Stimulated activated naive B cell treated with anti-CD40 and anti-IgM and Interleukin-4, amounts not matched to agents 10 μg/mL and 1 μg/mL and 100 μg/mL, for 72 hours (primary cell): ENCODE results near the gene CAMK2N2.

Experiments
- ATAC-seq, 2 donors: fragments of 150-1000 bp; cut with Tn5 transposase; replicated peaks; 2 replicates each; pipeline ENCODE4 v1.10.0; 2021; ENCODE audit warnings: moderate library complexity in 1 of 2
- DNase-seq: peaks from one replicate; pipeline ENCODE4 v3.0.0; 2021
- H3K27ac Mint-ChIP-seq: one replicate; pipeline ENCODE4 v1.8.0; 2022; ENCODE audit warnings: mild to moderate bottlenecking, mixed read lengths
- H3K27me3 Mint-ChIP-seq, 2 donors: one replicate each; pipeline ENCODE4 v1.8.0; 2022; ENCODE audit warnings: mixed read lengths in 2 of 2
- H3K36me3 Mint-ChIP-seq, 2 donors: one replicate each; pipeline ENCODE4 v1.8.0; 2022; ENCODE audit warnings: mixed read lengths in 2 of 2, mild to moderate bottlenecking in 1 of 2
- H3K4me1 Mint-ChIP-seq, 2 donors: one replicate each; pipeline ENCODE4 v1.8.0; 2022; ENCODE audit warnings: mixed read lengths in 2 of 2, mild to moderate bottlenecking in 1 of 2
- H3K4me3 Mint-ChIP-seq, 2 donors: one replicate each; pipeline ENCODE4 v1.8.0; 2022; ENCODE audit warnings: mild to moderate bottlenecking in 2 of 2, mixed read lengths in 2 of 2, moderate library complexity in 1 of 2
- H3K9me3 Mint-ChIP-seq, 2 donors: one replicate each; pipeline ENCODE4 v1.8.0; 2022; ENCODE audit warnings: mixed read lengths in 2 of 2, mild to moderate bottlenecking in 1 of 2

The CAMK2N2 gene

GRCh38 chr3:184261270-184261853 is at the start of gene CAMK2N2:
Gene CAMK2N2, minus strand, starts transcription at chr3:184261553. Its CDS starts 268 bp downstream, at chr3:184261285.
- H3K9me3 Mint-ChIP-seq = no peaks in the 10 kb centered on the region
- H3K4me3 Mint-ChIP-seq = peak within 1 kb of the TSS; percentile 67 to 72
- H3K27me3 Mint-ChIP-seq = peaks cover 42 to 65% of the 10 kb centered on the region in 2 donors
- peaks cover 9 to 22% of the 10 kb centered on the region in 2 donors for H3K36me3 Mint-ChIP-seq
- no peak for DNase-seq
- peak; percentile 63 to 65 for ATAC-seq
- H3K27ac Mint-ChIP-seq = peak within 1 kb of the TSS; percentile 83
- H3K4me1 Mint-ChIP-seq = peaks cover 17 to 18% of the 10 kb centered on the region in 2 donors

DNA sequence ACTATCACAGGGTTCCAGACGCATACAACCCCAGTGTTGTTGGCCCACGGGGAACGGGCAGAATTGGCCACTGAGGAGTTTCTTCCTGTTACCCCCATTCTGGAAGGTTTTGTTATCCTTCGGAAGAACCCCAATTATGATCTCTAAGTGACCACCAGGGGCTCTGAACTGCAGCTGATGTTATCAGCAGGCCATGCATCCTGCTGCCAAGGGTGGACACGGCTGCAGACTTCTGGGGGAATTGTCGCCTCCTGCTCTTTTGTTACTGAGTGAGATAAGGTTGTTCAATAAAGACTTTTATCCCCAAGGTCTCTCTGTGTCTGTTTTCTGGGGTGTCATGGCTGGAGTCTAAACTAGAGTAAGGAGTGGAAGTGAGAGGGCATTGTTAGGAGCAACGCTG is 47.4 kb upstream of the CAMK2N2 start:
- DNase-seq = no peak
- Mint-ChIP-seq H3K9me3 (no peaks in the 10 kb centered on the region), H3K4me3 (no peak overlapping the region), H3K27me3 (no peaks in the 10 kb centered on the region), H3K36me3 (peaks cover 43 to 50% of the 10 kb centered on the region in 2 donors), H3K4me1 (peaks cover 2 to 16% of the 10 kb centered on the region in 2 donors), H3K27ac (peak overlapping the region; percentile 56)
- ATAC-seq = no peak

DNA sequence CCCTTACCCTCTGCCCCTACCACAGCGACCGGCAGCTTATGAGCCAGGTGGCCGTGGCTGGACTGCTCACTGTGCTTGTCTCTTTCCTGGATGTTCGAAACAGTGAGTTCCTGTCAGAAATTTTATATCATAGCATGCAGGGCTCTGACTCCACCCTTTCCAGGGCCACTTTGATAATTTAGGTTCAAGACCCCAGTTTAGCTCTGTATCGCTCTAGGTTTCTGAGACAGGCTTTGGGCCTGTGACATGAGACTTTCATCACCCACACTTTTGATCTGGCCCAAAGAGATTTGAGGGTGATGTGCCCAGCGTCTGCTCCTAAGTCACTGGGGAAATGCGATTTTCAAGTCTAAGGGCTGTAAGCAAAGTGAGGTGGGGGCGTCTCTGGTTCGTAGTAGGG is 46.6 kb upstream of the CAMK2N2 start:
- Mint-ChIP-seq H3K4me3 (no peak overlapping the region), H3K9me3 (no peaks in the 10 kb centered on the region), H3K4me1 (peaks cover 2 to 16% of the 10 kb centered on the region in 2 donors), H3K27ac (no peak overlapping the region), H3K36me3 (peaks cover 43 to 52% of the 10 kb centered on the region in 2 donors), H3K27me3 (no peaks in the 10 kb centered on the region)
- ATAC-seq = no peak
- no peak for DNase-seq

DNA sequence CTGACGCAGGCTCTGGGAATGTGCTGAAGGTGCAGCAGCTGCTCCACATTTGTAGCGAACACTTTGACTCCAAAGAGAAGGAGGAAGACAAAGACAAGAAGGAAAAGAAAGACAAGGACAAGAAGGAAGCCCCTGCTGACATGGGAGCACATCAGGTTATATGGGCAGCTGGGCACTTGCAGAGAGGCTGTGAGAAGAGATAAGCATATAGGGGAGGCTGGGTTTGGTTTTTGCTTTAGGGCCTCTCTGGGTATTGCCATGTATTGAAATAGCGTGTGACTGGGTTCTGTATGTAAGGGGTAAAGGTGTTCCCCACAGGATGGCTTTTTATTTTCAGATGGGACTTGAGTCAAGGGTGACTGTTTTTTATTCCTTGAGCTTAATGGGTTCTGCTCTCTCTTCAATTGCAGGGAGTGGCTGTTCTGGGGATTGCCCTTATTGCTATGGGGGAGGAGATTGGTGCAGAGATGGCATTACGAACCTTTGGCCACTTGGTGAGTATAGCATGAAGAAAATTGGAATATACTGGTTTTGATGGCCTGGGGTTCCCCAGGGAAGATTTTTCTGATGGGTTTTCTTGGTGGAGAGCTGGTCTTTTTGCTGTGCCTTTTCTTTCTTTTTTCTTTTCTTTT is 45.1 kb upstream of the CAMK2N2 start:
- no peak overlapping the region for H3K4me3 Mint-ChIP-seq
- H3K36me3 Mint-ChIP-seq = peaks cover 45 to 60% of the 10 kb centered on the region in 2 donors
- DNase-seq = no peak
- ATAC-seq = no peak
- peak overlapping the region; percentile 11 for H3K27ac Mint-ChIP-seq
- peaks cover 2 to 20% of the 10 kb centered on the region in 2 donors for H3K4me1 Mint-ChIP-seq
- no peaks in the 10 kb centered on the region for H3K27me3 Mint-ChIP-seq
- no peaks in the 10 kb centered on the region for H3K9me3 Mint-ChIP-seq

DNA sequence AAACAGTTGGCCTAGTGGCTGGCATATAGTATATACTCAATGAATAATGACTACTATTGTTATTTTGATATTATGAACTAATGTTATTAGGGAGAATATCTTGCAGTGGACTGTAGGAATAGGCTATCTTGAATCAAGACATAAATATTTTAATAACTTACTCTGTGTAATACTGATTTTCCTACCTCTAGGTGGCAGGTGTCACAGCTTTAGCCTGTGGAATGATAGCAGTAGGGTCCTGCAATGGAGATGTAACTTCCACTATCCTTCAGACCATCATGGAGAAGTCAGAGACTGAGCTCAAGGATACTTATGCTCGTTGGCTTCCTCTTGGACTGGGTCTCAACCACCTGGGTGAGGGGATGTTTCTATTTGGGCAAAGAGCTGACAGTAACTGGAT is 44.2 kb upstream of the CAMK2N2 start:
- peaks cover 2 to 25% of the 10 kb centered on the region in 2 donors for H3K4me1 Mint-ChIP-seq
- H3K4me3 Mint-ChIP-seq = no peak overlapping the region
- no peaks in the 10 kb centered on the region for H3K27me3 Mint-ChIP-seq
- ATAC-seq (peak in 1 of 2 donors; percentile 48), DNase-seq (no peak)
- H3K27ac Mint-ChIP-seq = no peak overlapping the region
- H3K36me3 Mint-ChIP-seq = peaks cover 50 to 65% of the 10 kb centered on the region in 2 donors
- H3K9me3 Mint-ChIP-seq = no peaks in the 10 kb centered on the region

DNA sequence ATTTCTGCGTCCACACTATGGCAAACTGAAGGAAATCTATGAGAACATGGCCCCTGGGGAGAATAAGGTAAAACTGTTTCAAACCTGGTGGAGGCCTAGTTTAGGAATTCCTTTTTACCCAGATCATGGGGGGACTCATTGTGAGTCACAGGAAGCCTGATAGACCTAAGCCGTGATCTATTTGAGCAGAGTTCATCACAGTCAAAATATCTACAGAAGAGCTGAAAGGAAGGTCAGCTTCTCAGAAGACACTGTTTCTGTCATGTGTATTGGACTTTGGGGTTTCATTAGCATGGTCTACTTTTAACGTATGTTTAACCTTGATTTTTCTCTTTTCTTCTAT is 39.0 kb upstream of the CAMK2N2 start:
- Mint-ChIP-seq H3K36me3 (peaks cover 20 to 30% of the 10 kb centered on the region in 2 donors), H3K27ac (no peak overlapping the region), H3K27me3 (no peaks in the 10 kb centered on the region), H3K9me3 (no peaks in the 10 kb centered on the region), H3K4me1 (peaks cover 14 to 24% of the 10 kb centered on the region in 2 donors), H3K4me3 (peak overlapping the region; percentile 90 to 97)
- DNase-seq = no peak
- no peak for ATAC-seq

DNA sequence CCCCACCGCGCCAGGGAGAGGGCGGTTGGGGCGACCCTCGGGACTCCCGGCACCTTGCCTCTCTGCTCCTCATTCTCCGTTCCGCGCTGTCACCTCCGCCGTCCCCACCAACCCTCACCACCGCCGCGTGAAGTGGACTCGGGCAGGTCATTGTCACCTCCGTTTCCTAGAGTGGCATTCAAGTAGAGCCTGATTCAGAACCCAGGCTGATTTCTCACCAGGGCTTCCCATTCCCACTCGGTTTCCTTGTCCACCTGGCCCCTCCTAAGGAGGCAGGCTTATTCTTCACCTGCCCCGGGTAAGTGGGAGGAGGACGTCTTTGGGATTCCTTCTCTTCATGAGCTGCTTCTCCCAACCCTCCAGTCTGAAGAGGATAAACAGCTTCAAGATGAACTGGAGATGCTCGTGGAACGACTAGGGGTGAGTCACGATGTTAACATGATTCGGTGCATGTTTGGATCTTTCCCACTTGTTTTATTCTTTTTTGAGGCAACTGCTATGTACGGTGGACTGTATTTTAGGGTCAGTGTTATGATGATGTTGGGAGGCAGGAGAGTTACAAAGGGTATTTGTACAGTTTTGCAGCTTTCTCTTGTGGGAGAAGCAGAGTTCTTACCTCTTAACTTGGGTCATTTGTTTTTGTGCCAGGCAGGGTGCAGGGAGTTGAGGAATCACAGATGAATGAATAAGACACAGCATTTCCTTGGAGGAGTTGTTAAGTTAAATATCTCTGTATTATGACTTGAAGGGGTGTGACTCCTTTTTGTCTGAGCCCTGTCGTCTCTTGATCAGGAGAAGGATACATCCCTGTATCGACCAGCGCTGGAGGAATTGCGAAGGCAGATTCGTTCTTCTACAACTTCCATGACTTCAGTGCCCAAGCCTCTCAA is 38.4 kb upstream of the CAMK2N2 start:
- ATAC-seq (no peak), DNase-seq (no peak)
- no peaks in the 10 kb centered on the region for H3K9me3 Mint-ChIP-seq
- H3K36me3 Mint-ChIP-seq = peaks cover 20 to 30% of the 10 kb centered on the region in 2 donors
- no peaks in the 10 kb centered on the region for H3K27me3 Mint-ChIP-seq
- peak overlapping the region; percentile 88 for H3K27ac Mint-ChIP-seq
- H3K4me1 Mint-ChIP-seq = peaks cover 14 to 24% of the 10 kb centered on the region in 2 donors
- H3K4me3 Mint-ChIP-seq = peak overlapping the region; percentile 90 to 97

DNA sequence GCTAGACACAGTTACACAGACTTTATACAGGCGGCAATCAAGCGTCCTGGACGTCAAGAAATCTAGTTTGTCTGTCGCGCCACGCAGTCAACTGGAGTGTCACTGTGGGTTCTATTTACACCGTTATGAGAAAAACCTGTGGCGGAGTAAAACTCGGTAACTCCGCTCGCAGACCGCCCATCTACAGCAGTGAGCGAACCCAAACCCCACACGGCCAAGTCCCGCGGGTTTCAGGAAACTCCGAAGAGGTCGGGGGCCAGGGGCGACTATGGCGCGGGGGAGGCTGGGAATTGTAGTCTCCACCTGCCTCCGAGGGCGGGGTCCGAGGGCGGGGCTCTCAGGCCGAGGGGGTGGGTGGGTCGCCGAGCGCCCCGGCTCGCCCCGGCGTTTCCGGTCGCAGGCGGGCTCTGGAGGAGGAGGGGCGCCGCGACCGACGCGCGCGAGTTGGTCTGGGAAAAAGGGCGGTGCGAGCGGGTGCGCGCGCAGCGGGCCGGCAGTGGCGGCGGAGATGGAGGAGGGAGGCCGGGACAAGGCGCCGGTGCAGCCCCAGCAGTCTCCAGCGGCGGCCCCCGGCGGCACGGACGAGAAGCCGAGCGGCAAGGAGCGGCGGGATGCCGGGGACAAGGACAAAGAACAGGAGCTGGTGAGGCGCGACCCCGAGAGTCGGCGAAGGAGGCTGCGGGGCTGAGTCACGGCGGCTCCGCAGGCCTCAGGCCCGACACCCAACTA is 37.6 kb upstream of the CAMK2N2 start, which contains the start of gene PSMD2:
Gene PSMD2, plus strand, starts transcription at position 483 of the 729 bp plus-strand sequence. Its CDS starts 26 bp downstream, at position 509.
- peaks cover 14 to 24% of the 10 kb centered on the region in 2 donors for H3K36me3 Mint-ChIP-seq
- H3K9me3 Mint-ChIP-seq = no peaks in the 10 kb centered on the region

GRCh38 chr3:184296616-184297015 is 35.3 kb upstream of the CAMK2N2 start:
- H3K9me3 Mint-ChIP-seq = no peaks in the 10 kb centered on the region
- no peak for DNase-seq
- H3K27ac Mint-ChIP-seq = no peak overlapping the region
- peaks cover 5 to 10% of the 10 kb centered on the region in 2 donors for H3K27me3 Mint-ChIP-seq
- no peak for ATAC-seq
- H3K4me1 Mint-ChIP-seq = peaks cover 13 to 22% of the 10 kb centered on the region in 2 donors
- H3K36me3 Mint-ChIP-seq = peaks cover 13 to 14% of the 10 kb centered on the region in 2 donors
- no peak overlapping the region for H3K4me3 Mint-ChIP-seq

More for the DNA sequence above, 37.6 kb upstream of the CAMK2N2 start, which contains the start of gene PSMD2:
- H3K27me3 Mint-ChIP-seq = no peaks in the 10 kb centered on the region
- ATAC-seq = peak; percentile 97 to 98
- peak within 1 kb of the TSS; percentile 88 for H3K27ac Mint-ChIP-seq
- H3K4me3 Mint-ChIP-seq = peak within 1 kb of the TSS; percentile 90 to 97
- peaks cover 13 to 24% of the 10 kb centered on the region in 2 donors for H3K4me1 Mint-ChIP-seq
- peak; percentile 94 for DNase-seq

DNA sequence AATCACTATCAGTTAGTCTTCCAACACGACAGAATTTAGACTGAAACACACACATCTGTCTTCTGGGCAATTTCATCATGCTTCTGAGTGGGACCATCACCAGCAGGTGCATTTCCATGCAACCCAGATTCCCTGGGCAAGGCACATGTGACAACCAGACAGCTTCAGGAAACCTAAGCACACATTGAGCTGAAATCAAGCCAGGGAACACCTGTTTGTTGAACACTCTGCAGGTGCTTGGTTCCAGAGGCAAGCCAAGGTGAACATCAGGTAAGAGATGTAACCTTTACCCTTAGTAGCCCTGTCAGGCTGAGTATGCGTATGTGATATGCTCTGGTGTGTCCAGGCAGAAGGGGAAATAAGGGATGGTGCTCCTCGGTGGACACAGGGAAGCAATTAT is 34.4 kb upstream of the CAMK2N2 start:
- Mint-ChIP-seq H3K4me1 (peaks cover 13 to 17% of the 10 kb centered on the region in 2 donors), H3K4me3 (no peak overlapping the region), H3K36me3 (peaks cover 9% of the 10 kb centered on the region in 2 donors), H3K27me3 (peaks cover 9 to 10% of the 10 kb centered on the region in 2 donors), H3K9me3 (no peaks in the 10 kb centered on the region), H3K27ac (no peak overlapping the region)
- DNase-seq (no peak), ATAC-seq (no peak)

DNA sequence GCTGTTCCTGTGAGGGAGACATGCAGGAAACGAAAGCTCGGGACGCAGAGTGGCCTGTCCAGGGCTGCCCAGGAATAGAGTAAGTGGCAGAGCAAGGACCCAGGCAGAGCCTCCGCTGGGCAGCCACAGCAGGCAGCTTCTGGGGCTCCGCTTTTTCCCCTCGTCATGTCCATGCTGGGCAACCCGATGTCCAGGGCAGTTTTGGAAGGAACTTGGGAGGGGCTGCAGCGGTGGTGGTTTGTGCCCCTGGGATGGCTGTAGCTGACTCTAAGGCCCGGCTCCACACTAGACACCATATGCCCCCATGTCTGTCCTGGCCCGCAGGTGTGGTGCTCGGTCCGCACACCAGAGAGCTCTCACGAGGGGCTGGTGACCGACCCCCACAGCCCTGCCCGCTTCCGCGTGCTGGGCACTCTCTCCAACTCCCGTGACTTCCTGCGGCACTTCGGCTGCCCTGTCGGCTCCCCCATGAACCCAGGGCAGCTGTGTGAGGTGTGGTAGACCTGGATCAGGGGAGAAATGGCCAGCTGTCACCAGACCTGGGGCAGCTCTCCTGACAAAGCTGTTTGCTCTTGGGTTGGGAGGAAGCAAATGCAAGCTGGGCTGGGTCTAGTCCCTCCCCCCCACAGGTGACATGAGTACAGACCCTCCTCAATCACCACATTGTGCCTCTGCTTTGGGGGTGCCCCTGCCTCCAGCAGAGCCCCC is 30.5 kb upstream of the CAMK2N2 start:
- ATAC-seq (no peak), DNase-seq (no peak)
- Mint-ChIP-seq H3K36me3 (no peaks in the 10 kb centered on the region), H3K27ac (no peak overlapping the region), H3K4me1 (peaks cover 0 to 6% of the 10 kb centered on the region in 2 donors), H3K4me3 (no peak overlapping the region), H3K9me3 (no peaks in the 10 kb centered on the region), H3K27me3 (peaks cover 13 to 22% of the 10 kb centered on the region in 2 donors)

DNA sequence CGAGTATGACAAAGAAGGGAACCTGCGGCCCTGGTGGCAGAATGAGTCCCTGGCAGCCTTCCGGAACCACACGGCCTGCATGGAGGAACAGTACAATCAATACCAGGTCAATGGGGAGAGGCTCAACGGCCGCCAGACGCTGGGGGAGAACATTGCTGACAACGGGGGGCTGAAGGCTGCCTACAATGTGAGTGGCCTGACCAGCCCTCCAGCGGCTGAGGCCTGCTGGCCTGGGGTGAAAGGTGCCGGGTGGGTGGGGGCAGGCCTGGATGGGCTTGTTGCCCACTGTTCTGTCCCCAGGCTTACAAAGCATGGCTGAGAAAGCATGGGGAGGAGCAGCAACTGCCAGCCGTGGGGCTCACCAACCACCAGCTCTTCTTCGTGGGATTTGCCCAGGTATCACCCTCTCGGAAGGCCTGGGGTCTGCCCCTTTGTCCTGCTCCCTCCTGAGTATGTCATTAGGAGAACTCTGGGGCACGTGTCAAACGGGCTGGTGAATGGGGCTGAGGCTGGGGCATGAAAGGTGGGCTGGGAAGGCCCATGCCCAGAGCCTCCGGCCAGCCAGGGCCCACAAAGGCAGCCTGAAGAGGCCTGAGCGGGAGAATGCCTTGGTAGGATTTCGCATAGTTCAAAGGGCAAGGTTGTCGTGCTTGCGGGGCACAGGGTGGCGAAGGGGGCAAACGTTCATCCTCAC is 29.8 kb upstream of the CAMK2N2 start:
- Mint-ChIP-seq H3K27me3 (peaks cover 16 to 29% of the 10 kb centered on the region in 2 donors), H3K27ac (peak overlapping the region; percentile 9), H3K4me3 (no peak overlapping the region), H3K36me3 (no peaks in the 10 kb centered on the region), H3K4me1 (peaks cover 0 to 6% of the 10 kb centered on the region in 2 donors), H3K9me3 (no peaks in the 10 kb centered on the region)
- ATAC-seq (no peak), DNase-seq (no peak)

GRCh38 chr3:184290331-184290730 is 29.0 kb upstream of the CAMK2N2 start:
- H3K36me3 Mint-ChIP-seq = no peaks in the 10 kb centered on the region
- no peak overlapping the region for H3K27ac Mint-ChIP-seq
- H3K9me3 Mint-ChIP-seq = no peaks in the 10 kb centered on the region
- ATAC-seq (no peak), DNase-seq (no peak)
- H3K27me3 Mint-ChIP-seq = peaks cover 24 to 37% of the 10 kb centered on the region in 2 donors
- no peak overlapping the region for H3K4me3 Mint-ChIP-seq
- peaks cover 0 to 6% of the 10 kb centered on the region in 2 donors for H3K4me1 Mint-ChIP-seq
